HepG2 (cell line): ENCODE measurements around the gene SCML1.

Experiments used
- ARNT ChIP-seq: fragments of 450-650 bp; IDR thresholded peaks from 2 replicates; pipeline ENCODE4 v1.6.1; 2017
- ARNTL ChIP-seq: sonication (generic); formaldehyde crosslinking; IDR thresholded peaks from 2 replicates; pipeline ENCODE4 v1.4.0; 2020; ENCODE audit warnings: mild to moderate bottlenecking, missing genetic modification reagents
- CBX1 ChIP-seq: IDR thresholded peaks from one replicate; pipeline ENCODE4 v1.6.1; 2016; ENCODE audit warnings: antibody characterized with exemption, low read depth
- CTCF ChIP-seq: sonication (generic); formaldehyde crosslinking; IDR thresholded peaks from 2 replicates; pipeline ENCODE4 v1.5.0; 2020; ENCODE audit warnings: mild to moderate bottlenecking, missing genetic modification reagents, moderate library complexity
- MAFF ChIP-seq: IDR thresholded peaks from 2 replicates; pipeline ENCODE4 v1.6.1; 2011; ENCODE audit warnings: low read depth, low read length, improper control_type of control experiment
- NKX3-1 ChIP-seq: sonication (generic); formaldehyde crosslinking; IDR thresholded peaks from 2 replicates; pipeline ENCODE4 v1.5.0; 2020; ENCODE audit warnings: missing genetic modification reagents
- SALL1 ChIP-seq: sonication (generic); formaldehyde crosslinking; IDR thresholded peaks from 2 replicates; pipeline ENCODE4 v1.8.0; 2022; ENCODE audit warnings: mild to moderate bottlenecking, missing genetic modification reagents
- SAP130 ChIP-seq: IDR thresholded peaks from 2 replicates; pipeline ENCODE4 v1.6.1; 2016; ENCODE audit warnings: low read depth
- SKIL ChIP-seq: sonication (generic); formaldehyde crosslinking; IDR thresholded peaks from 2 replicates; pipeline ENCODE4 v1.8.0; 2022; ENCODE audit warnings: missing genetic modification reagents, mild to moderate bottlenecking, moderate library complexity, borderline replicate concordance
- ZBTB21 ChIP-seq: sonication (generic); formaldehyde crosslinking; IDR thresholded peaks from 2 replicates; pipeline ENCODE4 v1.4.0; 2020; ENCODE audit warnings: missing genetic modification reagents
- ZHX2 ChIP-seq, 2 experiments: sonication (generic) in 1 of 2; formaldehyde crosslinking in 1 of 2; IDR thresholded peaks; 2 replicates each; pipeline versions ENCODE4 v1.6.1 to v1.9.0; 2014 to 2022; ENCODE audit warnings: antibody characterized with exemption in 1 of 2, borderline replicate concordance in 1 of 2, inconsistent platforms in 1 of 2, low read depth in 1 of 2, missing genetic modification reagents in 1 of 2

- TF ChIP-seq ZHX2 (IDR thresholded peaks at IDR 0.05; ENCODE audit: low read depth) (no peak), ZHX2 (CRISPR knock-in tag; IDR thresholded peaks at IDR 0.05; ENCODE audit: borderline replicate concordance) (no peak), CTCF (CRISPR knock-in tag) (no peak), ARNT (no peak), SAP130 (CRISPR knock-in tag) (no peak), MAFF (no peak), ARNTL (CRISPR knock-in tag) (no peak), NKX3-1 (CRISPR knock-in tag) (no peak), SALL1 (no peak), ZBTB21 (CRISPR knock-in tag) (no peak), CBX1 (no peak), SKIL (CRISPR knock-in tag) (no peak)
Measured at GRCh38 chrX:17721715-17722114, 15.6 kb upstream of the SCML1 start.
